Measurements from ENCODE around the gene DCTD. TPM values are rescaled to one million over a fixed set of nuclear protein-coding genes. Genes with fewer than 3 reads are reported as not detected.

Gene DCTD
- total and polyA plus RNA-seq, 2 of the 13 experiments (the other 11 are each of a cell fraction or from before 2014, with no cell fraction given) = 85.1 to 95.3 TPM

GRCh38 chr4:182930889-182931288 is 13.7 kb upstream of the DCTD start:
- no peak overlapping the region for H3K9ac ChIP-seq (ENCODE audit: insufficient read depth, low read depth, low read length)
- TF ChIP-seq SP1 (IDR thresholded peaks at IDR 0.05) = no peak
- TF ChIP-seq SP1 (CRISPR knock-in tag; IDR thresholded peaks at IDR 0.05) = no peak
- TF ChIP-seq PLSCR1 (CRISPR knock-in tag; IDR thresholded peaks at IDR 0.05; ENCODE audit: borderline replicate concordance) = no peak
- TF ChIP-seq ATF1 (CRISPR knock-in tag; IDR thresholded peaks at IDR 0.05) = no peak
- TF ChIP-seq NFIC (IDR thresholded peaks at IDR 0.05; ENCODE audit: low read length) = no peak
- TF ChIP-seq PHB2 (IDR thresholded peaks at IDR 0.05; ENCODE audit: partially characterized antibody) = no peak
- TF ChIP-seq CHD2 (IDR thresholded peaks at IDR 0.05; ENCODE audit: low read depth, low read length) = no peak
- no peak for TF ChIP-seq DPF2 (CRISPR knock-in tag; IDR thresholded peaks at IDR 0.05; ENCODE audit: borderline replicate concordance, low read depth)
- TF ChIP-seq ZNF275 (CRISPR knock-in tag; IDR thresholded peaks at IDR 0.05; ENCODE audit: borderline replicate concordance) = no peak
- no peak for TF ChIP-seq GPN1 (CRISPR knock-in tag; IDR thresholded peaks at IDR 0.05; ENCODE audit: borderline replicate concordance)
- TF ChIP-seq SCMH1 (CRISPR knock-in tag; IDR thresholded peaks at IDR 0.05; ENCODE audit: borderline replicate concordance) = no peak
- no peak for TF ChIP-seq GLMP (CRISPR knock-in tag; IDR thresholded peaks at IDR 0.05; ENCODE audit: borderline replicate concordance)
- no peak for TF ChIP-seq ZSCAN5A (CRISPR knock-in tag; IDR thresholded peaks at IDR 0.05; ENCODE audit: borderline replicate concordance)
- no peak for TF ChIP-seq RERE (CRISPR knock-in tag; IDR thresholded peaks at IDR 0.05; ENCODE audit: low read depth)
- H3K36me3 ChIP-seq (replicated peaks in 1 of 2; ENCODE audit: control insufficient read depth in 1 of 2, insufficient read depth in 2 of 2, low read length in 2 of 2) = no peaks in the 10 kb centered on the region
- in situ Hi-C loops (cut with HindIII; ENCODE audit: extremely low pct_ligation_motif_present, low pct_unique_long_range_greater_than_20kb) (loop anchor here (10.0 kb wide), 1 partner anchor 464 kb away; no protein-coding TSS in a partner anchor), intact Hi-C loops (cut with micrococcal nuclease; ENCODE audit: unreplicated experiment) (no loop called here)
- H4K20me1 ChIP-seq (ENCODE audit: insufficient read depth, low read length) = no peaks in the 10 kb centered on the region
- ChIA-PET CTCF (ENCODE audit: low intra/inter-chr PET ratio, low total read pairs) (no interaction called here), POLR2A (no interaction called here)
- no peak overlapping the region for H3K4me2 ChIP-seq (ENCODE audit: low read depth, low read length)
- H3K4me3 ChIP-seq (replicated peaks in 1 of 3; ENCODE audit: insufficient read depth in 1 of 3, low read depth in 2 of 3, low read length in 3 of 3) = no peak overlapping the region
- 64% methylated on average over 6 of the region's 6 CpGs for WGBS (ENCODE audit: low lambda C conversion rate)
- no peak overlapping the region for H2AFZ ChIP-seq (ENCODE audit: low read length)
- DNase-seq (ENCODE audit: low spot score) (no peak), ATAC-seq (no peak), FAIRE-seq (no peak)
- no peaks in the 10 kb centered on the region for H3K9me3 ChIP-seq (ENCODE audit: low read length)
- no peaks in the 10 kb centered on the region for H3K79me2 ChIP-seq (ENCODE audit: insufficient read depth, low read length)
- no peaks in the 10 kb centered on the region; the same call in 1 of the 2 replicates for H3K4me1 ChIP-seq (ENCODE audit: insufficient read depth, low read length)
- H3K27ac ChIP-seq (ENCODE audit: extremely low read length, insufficient read depth, low read length) = no peak overlapping the region
- no TSS peak for BruUV-seq (replicated peaks)
- peaks cover 0 to 3% of the 10 kb centered on the region in 2 experiments; a peak in 1 of 5 replicates for H3K27me3 ChIP-seq (ENCODE audit: control insufficient read depth in 1 of 2, insufficient read depth in 2 of 2, low read length in 2 of 2)

Data from HepG2 (cell line).